GM19397 (cell line): ENCODE measurements around the gene DDX1.
"Not testable (repeated sequence)": the region's sequence is repeated elsewhere in the genome, so short reads cannot be mapped to it uniquely, and the experiment has no call there.

Source experiments
- ATAC-seq: cut with Tn5 transposase; IDR thresholded peaks from one replicate; pipeline ENCODE4 v1.9.1; 2021; ENCODE audit warnings: mild to moderate bottlenecking, moderate library complexity; ENCODE audit not compliant: unreplicated experiment

DDX1 gene

GRCh38 chr2:15672961-15673918, 81.6 kb downstream of the DDX1 start:
- ATAC-seq, result no peak

GRCh38 chr2:15673919-15674636, 82.4 kb downstream of the DDX1 start:
- no peak for ATAC-seq

DNA sequence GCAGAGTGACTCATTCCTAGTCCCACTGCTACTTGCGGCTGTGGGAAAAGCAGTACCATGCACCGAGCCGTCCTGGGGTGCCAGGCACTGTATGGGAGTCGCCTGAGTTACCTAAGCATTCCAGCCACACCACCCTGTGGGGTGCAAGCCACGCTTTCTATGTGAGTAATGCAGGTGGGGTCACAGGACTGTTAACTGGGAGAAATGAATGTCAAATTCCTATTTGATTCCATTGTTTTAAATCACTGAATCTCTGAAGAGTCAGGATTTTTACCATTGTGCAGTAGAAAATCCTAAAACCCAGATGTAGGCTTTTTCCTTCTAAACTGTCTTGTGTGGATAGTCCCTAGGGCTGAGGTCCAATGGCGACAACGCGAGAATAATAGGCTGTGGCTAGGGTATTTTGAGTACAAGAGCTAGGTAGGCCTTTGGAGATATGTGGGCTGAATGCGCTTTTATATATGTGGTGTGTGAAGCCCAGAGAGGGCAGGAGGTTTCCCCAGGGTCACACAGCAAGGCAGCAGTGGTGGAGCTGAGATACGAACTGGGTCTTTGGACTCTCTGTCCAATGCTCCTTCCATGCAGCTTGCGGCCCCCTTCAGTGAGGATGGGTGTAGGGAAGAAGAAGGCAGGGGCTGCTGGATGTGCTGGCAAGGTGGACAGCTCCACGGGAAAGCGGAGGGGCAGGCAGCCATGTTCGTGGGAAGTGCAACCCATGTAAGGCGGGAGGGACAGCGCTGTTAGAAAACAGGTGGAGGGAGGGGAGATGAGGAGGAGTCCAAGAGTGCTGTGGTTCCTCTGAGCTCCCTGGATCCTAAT, 83.2 kb downstream of the DDX1 start:
- no peak for ATAC-seq

GRCh38 chr2:15675456-15676195, 84.0 kb downstream of the DDX1 start:
- ATAC-seq, result no peak

GRCh38 chr2:15677141-15677843, 85.6 kb downstream of the DDX1 start:
- ATAC-seq, result no peak

- no peak for ATAC-seq
Observed at GRCh38 chr2:15678346-15678745, 86.7 kb downstream of the DDX1 start.

DNA sequence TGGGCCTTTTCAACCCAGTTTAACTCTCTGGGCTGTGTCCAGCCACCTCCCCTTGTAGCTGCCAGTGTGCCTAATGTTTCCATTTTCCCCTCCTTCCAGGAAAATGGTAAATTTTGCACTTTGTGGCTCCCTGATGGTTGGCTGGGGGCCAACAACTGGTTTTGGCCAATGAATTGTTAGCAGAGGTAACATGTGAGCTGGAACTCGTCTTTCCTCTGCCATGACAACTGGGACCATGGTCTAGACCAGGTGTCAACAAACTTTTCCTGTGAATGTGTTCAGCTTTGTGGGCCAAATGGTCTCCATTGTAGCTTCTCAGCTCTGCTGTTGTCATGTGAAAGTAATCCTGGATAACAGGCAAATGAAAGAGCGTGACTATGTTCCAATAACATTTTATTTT, 87.2 kb downstream of the DDX1 start:
- ATAC-seq, result no peak

GRCh38 chr2:15679386-15679924, 87.8 kb downstream of the DDX1 start:
- no peak for ATAC-seq

- ATAC-seq, result not testable (repeated sequence)
Observed at GRCh38 chr2:15680132-15680531, 88.5 kb downstream of the DDX1 start.
